ENCODE data around the gene TRIP6.

Gene TRIP6

GRCh38 chr7:100867040-100867775 lies at the start of gene TRIP6:
TRIP6 (plus strand) TSS chr7:100867387; CDS start chr7:100867498, 111 bp downstream.
- in situ Hi-C loops (cut with MboI; ENCODE audit: low sequenced_read_pairs): no loop called here

- in situ Hi-C loops (cut with MboI; ENCODE audit: low sequenced_read_pairs): no loop called here
Observed at GRCh38 chr7:100818366-100818765, 48.8 kb upstream of the TRIP6 start.

GRCh38 chr7:100818825-100819224 lies 48.4 kb upstream of the TRIP6 start:
- in situ Hi-C loops (cut with MboI; ENCODE audit: low sequenced_read_pairs): no loop called here

GRCh38 chr7:100819586-100819985 lies 47.6 kb upstream of the TRIP6 start:
- in situ Hi-C loops (cut with MboI; ENCODE audit: low sequenced_read_pairs): no loop called here

GRCh38 chr7:100822236-100823139 lies 44.7 kb upstream of the TRIP6 start:
- in situ Hi-C loops (cut with MboI; ENCODE audit: low sequenced_read_pairs): no loop called here

- in situ Hi-C loops (cut with MboI; ENCODE audit: low sequenced_read_pairs): no loop called here
Observed at GRCh38 chr7:100823140-100823525, 44.1 kb upstream of the TRIP6 start.

GRCh38 chr7:100823534-100823933 lies 43.7 kb upstream of the TRIP6 start:
- in situ Hi-C loops (cut with MboI; ENCODE audit: low sequenced_read_pairs): no loop called here

- in situ Hi-C loops (cut with MboI; ENCODE audit: low sequenced_read_pairs): loop anchor here (25.0 kb wide), 1 partner anchor 112 kb away; the partner anchor contains the start of genes EPO and POP7
Observed at GRCh38 chr7:100824499-100825214, 42.5 kb upstream of the TRIP6 start.

GRCh38 chr7:100825215-100825671 lies 41.9 kb upstream of the TRIP6 start:
- in situ Hi-C loops (cut with MboI; ENCODE audit: low sequenced_read_pairs): loop anchor here (25.0 kb wide), 1 partner anchor 113 kb away; the partner anchor contains the start of genes EPO and POP7

GRCh38 chr7:100825751-100826513 lies 41.3 kb upstream of the TRIP6 start:
- in situ Hi-C loops (cut with MboI; ENCODE audit: low sequenced_read_pairs): loop anchor here (25.0 kb wide), 1 partner anchor 114 kb away; the partner anchor contains the start of genes EPO and POP7

GRCh38 chr7:100826514-100827329 lies 40.5 kb upstream of the TRIP6 start:
- in situ Hi-C loops (cut with MboI; ENCODE audit: low sequenced_read_pairs): loop anchor here (25.0 kb wide), 1 partner anchor 114 kb away; the partner anchor contains the start of genes EPO and POP7

GRCh38 chr7:100827330-100828226 lies 39.6 kb upstream of the TRIP6 start, which contains the start of gene EPHB4:
EPHB4 (minus strand) TSS chr7:100827523; CDS start chr7:100827030, 493 bp downstream.
- in situ Hi-C loops (cut with MboI; ENCODE audit: low sequenced_read_pairs): loop anchor here (25.0 kb wide), 1 partner anchor 115 kb away; the partner anchor contains the start of genes EPO and POP7

- in situ Hi-C loops (cut with MboI; ENCODE audit: low sequenced_read_pairs): loop anchor here (25.0 kb wide), 1 partner anchor 117 kb away; the partner anchor contains the start of genes EPO and POP7
Observed at GRCh38 chr7:100829150-100829716, 38.0 kb upstream of the TRIP6 start.

GRCh38 chr7:100830396-100830795 lies 36.8 kb upstream of the TRIP6 start:
- in situ Hi-C loops (cut with MboI; ENCODE audit: low sequenced_read_pairs): loop anchor here (25.0 kb wide), 1 partner anchor 118 kb away; the partner anchor contains the start of genes EPO and POP7

GRCh38 chr7:100832281-100832633 lies 34.9 kb upstream of the TRIP6 start:
- in situ Hi-C loops (cut with MboI; ENCODE audit: low sequenced_read_pairs): loop anchor here (25.0 kb wide), 1 partner anchor 120 kb away; the partner anchor contains the start of genes EPO and POP7

GRCh38 chr7:100835903-100836811 lies 31.0 kb upstream of the TRIP6 start:
- in situ Hi-C loops (cut with MboI; ENCODE audit: low sequenced_read_pairs): loop anchor here (25.0 kb wide), 1 partner anchor 124 kb away; the partner anchor contains the start of genes EPO and POP7

Data from hTERT RPE-1 (cell line).